Neuron (in vitro differentiated cells): ENCODE results near the gene SYCP3.

Source experiments
- H2AFZ ChIP-seq: one replicate; pipeline ENCODE4 v1.6.1; 2013; ENCODE audit warnings: low read depth, mild to moderate bottlenecking, inconsistent platforms, low read length, moderate library complexity
- H3K27me3 ChIP-seq: one replicate; pipeline ENCODE4 v1.6.1; 2013; ENCODE audit warnings: low read length; ENCODE audit not compliant: insufficient read depth
- H3K36me3 ChIP-seq: one replicate; pipeline ENCODE4 v1.6.1; 2013; ENCODE audit warnings: low read length; ENCODE audit not compliant: insufficient read depth
- H3K4me1 ChIP-seq: one replicate; pipeline ENCODE4 v1.6.1; 2013; ENCODE audit warnings: low read length; ENCODE audit not compliant: insufficient read depth
- H3K4me3 ChIP-seq: 2 replicates; pipeline ENCODE4 v1.5.1; 2013; ENCODE audit warnings: mild to moderate bottlenecking, low read length, moderate library complexity
- H3K9me3 ChIP-seq: one replicate; pipeline ENCODE4 v1.6.1; 2013; ENCODE audit warnings: low read length

Gene SYCP3

GRCh38 chr12:101772012-101772775, 32.9 kb upstream of the SYCP3 start:
- no peak overlapping the region for H3K4me3 ChIP-seq
- H3K27me3 ChIP-seq: no peaks in the 10 kb centered on the region
- H3K4me1 ChIP-seq: no peaks in the 10 kb centered on the region
- H3K9me3 ChIP-seq: no peaks in the 10 kb centered on the region
- no peak overlapping the region for H2AFZ ChIP-seq
- peaks cover 3% of the 10 kb centered on the region for H3K36me3 ChIP-seq

- Histone ChIP-seq H3K36me3 (peaks cover 6% of the 10 kb centered on the region), H3K4me1 (no peaks in the 10 kb centered on the region), H3K4me3 (no peak overlapping the region), H3K27me3 (no peaks in the 10 kb centered on the region), H2AFZ (no peak overlapping the region), H3K9me3 (no peaks in the 10 kb centered on the region)
Observed at GRCh38 chr12:101769865-101770264, 30.6 kb upstream of the SYCP3 start.

GRCh38 chr12:101768781-101769180, 29.5 kb upstream of the SYCP3 start:
- Histone ChIP-seq H2AFZ (no peak overlapping the region), H3K27me3 (no peaks in the 10 kb centered on the region), H3K4me3 (no peak overlapping the region), H3K9me3 (no peaks in the 10 kb centered on the region), H3K36me3 (peaks cover 6% of the 10 kb centered on the region), H3K4me1 (no peaks in the 10 kb centered on the region)

GRCh38 chr12:101767537-101767936, 28.3 kb upstream of the SYCP3 start:
- Histone ChIP-seq H3K27me3 (no peaks in the 10 kb centered on the region), H3K4me1 (no peaks in the 10 kb centered on the region), H3K4me3 (no peak overlapping the region), H2AFZ (no peak overlapping the region), H3K9me3 (no peaks in the 10 kb centered on the region), H3K36me3 (peaks cover 6% of the 10 kb centered on the region)

GRCh38 chr12:101764051-101764792, 25.0 kb upstream of the SYCP3 start:
- peaks cover 6% of the 10 kb centered on the region for H3K36me3 ChIP-seq
- H2AFZ ChIP-seq: no peak overlapping the region
- no peaks in the 10 kb centered on the region for H3K9me3 ChIP-seq
- no peaks in the 10 kb centered on the region for H3K27me3 ChIP-seq
- peaks cover 3% of the 10 kb centered on the region for H3K4me1 ChIP-seq
- no peak overlapping the region for H3K4me3 ChIP-seq

GRCh38 chr12:101763246-101763931, 24.1 kb upstream of the SYCP3 start:
- H2AFZ ChIP-seq: no peak overlapping the region

GRCh38 chr12:101761781-101762180, 22.5 kb upstream of the SYCP3 start:
- peaks cover 8% of the 10 kb centered on the region for H3K36me3 ChIP-seq
- no peaks in the 10 kb centered on the region for H3K27me3 ChIP-seq
- H3K9me3 ChIP-seq: no peaks in the 10 kb centered on the region
- no peak overlapping the region for H2AFZ ChIP-seq
- H3K4me3 ChIP-seq: no peak overlapping the region
- peaks cover 3% of the 10 kb centered on the region for H3K4me1 ChIP-seq

More at GRCh38 chr12:101763246-101763931, 24.1 kb upstream of the SYCP3 start:
- H3K9me3 ChIP-seq: no peaks in the 10 kb centered on the region
- peaks cover 8% of the 10 kb centered on the region for H3K36me3 ChIP-seq
- no peak overlapping the region for H3K4me3 ChIP-seq
- H3K4me1 ChIP-seq: peaks cover 3% of the 10 kb centered on the region
- H3K27me3 ChIP-seq: no peaks in the 10 kb centered on the region

GRCh38 chr12:101761350-101761749, 22.1 kb upstream of the SYCP3 start:
- Histone ChIP-seq H3K4me1 (peaks cover 3% of the 10 kb centered on the region), H3K36me3 (peaks cover 8% of the 10 kb centered on the region), H3K4me3 (no peak overlapping the region), H3K9me3 (no peaks in the 10 kb centered on the region), H3K27me3 (no peaks in the 10 kb centered on the region), H2AFZ (no peak overlapping the region)

GRCh38 chr12:101759396-101760047, 20.3 kb upstream of the SYCP3 start:
- Histone ChIP-seq H2AFZ (no peak overlapping the region), H3K27me3 (no peaks in the 10 kb centered on the region), H3K9me3 (no peaks in the 10 kb centered on the region), H3K36me3 (peaks cover 8% of the 10 kb centered on the region), H3K4me1 (peaks cover 3% of the 10 kb centered on the region), H3K4me3 (no peak overlapping the region)

GRCh38 chr12:101750152-101750551, 10.9 kb upstream of the SYCP3 start:
- H3K9me3 ChIP-seq: no peaks in the 10 kb centered on the region
- peaks cover 18% of the 10 kb centered on the region for H3K36me3 ChIP-seq
- no peak overlapping the region for H3K4me3 ChIP-seq
- H3K27me3 ChIP-seq: no peaks in the 10 kb centered on the region
- H2AFZ ChIP-seq: no peak overlapping the region
- H3K4me1 ChIP-seq: no peaks in the 10 kb centered on the region

GRCh38 chr12:101749657-101750056, 10.4 kb upstream of the SYCP3 start:
- Histone ChIP-seq H3K9me3 (no peaks in the 10 kb centered on the region), H3K27me3 (no peaks in the 10 kb centered on the region), H2AFZ (no peak overlapping the region), H3K36me3 (peaks cover 18% of the 10 kb centered on the region), H3K4me3 (no peak overlapping the region), H3K4me1 (no peaks in the 10 kb centered on the region)

GRCh38 chr12:101748907-101749306, 9.6 kb upstream of the SYCP3 start:
- no peaks in the 10 kb centered on the region for H3K27me3 ChIP-seq
- H3K4me1 ChIP-seq: no peaks in the 10 kb centered on the region
- no peak overlapping the region for H2AFZ ChIP-seq
- H3K4me3 ChIP-seq: no peak overlapping the region
- no peaks in the 10 kb centered on the region for H3K9me3 ChIP-seq
- H3K36me3 ChIP-seq: peaks cover 21% of the 10 kb centered on the region

- Histone ChIP-seq H3K4me1 (no peaks in the 10 kb centered on the region), H3K4me3 (no peak overlapping the region), H2AFZ (no peak overlapping the region), H3K36me3 (peaks cover 22% of the 10 kb centered on the region), H3K27me3 (no peaks in the 10 kb centered on the region), H3K9me3 (no peaks in the 10 kb centered on the region)
Observed at GRCh38 chr12:101747697-101748096, 8.4 kb upstream of the SYCP3 start.
